Breast epithelium (tissue), 3 donors: ENCODE data around the gene ARL4A.

Source experiments
- POLR2A ChIP-seq: fragments of 450-650 bp; IDR thresholded peaks from one replicate; pipeline ENCODE4 v1.6.1; 2016; ENCODE audit warnings: antibody characterized with exemption, mild to moderate bottlenecking, moderate library complexity
- POLR2AphosphoS5 ChIP-seq, 3 donors: sonication (generic); formaldehyde crosslinking; IDR thresholded peaks; one replicate each; pipeline ENCODE4 v1.6.1; 2017; ENCODE audit warnings: antibody characterized with exemption in 3 of 3
- TF ChIP-seq, protein P1 (sequence below), 3 donors: fragments of 450-650 bp; IDR thresholded peaks; one replicate each; pipeline ENCODE4 v1.5.1; 2016 to 2017; ENCODE audit warnings: antibody characterized with exemption in 3 of 3, mild to moderate bottlenecking in 3 of 3, moderate library complexity in 3 of 3

DNA sequence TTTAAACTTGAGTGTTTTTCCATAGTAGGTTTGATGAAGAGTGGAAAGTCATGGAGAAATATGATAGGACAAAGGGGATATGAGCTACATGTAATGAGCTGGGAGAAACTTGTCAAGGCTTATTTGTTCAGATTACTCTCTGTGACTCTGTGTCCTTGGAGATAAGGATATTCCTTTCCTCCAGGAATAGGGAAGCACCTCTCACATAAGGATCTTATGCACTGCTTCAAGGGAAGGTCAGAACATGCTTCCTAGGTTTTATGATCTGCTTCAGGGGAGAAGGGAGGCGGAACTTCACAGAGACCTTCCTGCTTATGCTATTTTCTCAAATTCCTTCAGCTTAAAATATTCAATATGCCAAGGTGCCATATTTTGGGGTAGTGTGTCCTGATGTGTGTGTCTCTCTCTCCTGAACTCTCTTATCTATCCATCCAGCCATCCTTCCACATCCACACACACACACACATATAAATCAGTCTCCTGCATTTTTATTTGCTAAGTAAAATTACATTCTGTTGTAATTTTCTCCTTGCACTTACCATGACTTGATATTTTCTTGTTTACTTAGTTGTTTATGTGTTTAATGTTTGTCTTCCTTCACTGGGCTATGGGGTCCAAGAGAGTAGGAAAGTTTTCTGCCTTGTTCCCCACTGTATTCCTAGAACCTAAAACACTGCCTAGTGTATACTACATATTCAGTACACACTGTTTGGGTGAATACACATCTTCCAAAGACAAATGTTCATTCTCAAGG lies 26.4 kb downstream of the ARL4A start:
- TF ChIP-seq, protein P1, sequence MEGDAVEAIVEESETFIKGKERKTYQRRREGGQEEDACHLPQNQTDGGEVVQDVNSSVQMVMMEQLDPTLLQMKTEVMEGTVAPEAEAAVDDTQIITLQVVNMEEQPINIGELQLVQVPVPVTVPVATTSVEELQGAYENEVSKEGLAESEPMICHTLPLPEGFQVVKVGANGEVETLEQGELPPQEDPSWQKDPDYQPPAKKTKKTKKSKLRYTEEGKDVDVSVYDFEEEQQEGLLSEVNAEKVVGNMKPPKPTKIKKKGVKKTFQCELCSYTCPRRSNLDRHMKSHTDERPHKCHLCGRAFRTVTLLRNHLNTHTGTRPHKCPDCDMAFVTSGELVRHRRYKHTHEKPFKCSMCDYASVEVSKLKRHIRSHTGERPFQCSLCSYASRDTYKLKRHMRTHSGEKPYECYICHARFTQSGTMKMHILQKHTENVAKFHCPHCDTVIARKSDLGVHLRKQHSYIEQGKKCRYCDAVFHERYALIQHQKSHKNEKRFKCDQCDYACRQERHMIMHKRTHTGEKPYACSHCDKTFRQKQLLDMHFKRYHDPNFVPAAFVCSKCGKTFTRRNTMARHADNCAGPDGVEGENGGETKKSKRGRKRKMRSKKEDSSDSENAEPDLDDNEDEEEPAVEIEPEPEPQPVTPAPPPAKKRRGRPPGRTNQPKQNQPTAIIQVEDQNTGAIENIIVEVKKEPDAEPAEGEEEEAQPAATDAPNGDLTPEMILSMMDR (IDR thresholded peaks at IDR 0.05): no peak
- TF ChIP-seq POLR2AphosphoS5 (IDR thresholded peaks at IDR 0.05): no peak
- TF ChIP-seq POLR2A: no peak
